ENCODE data around the gene RPS6KL1. TPM values are rescaled to one million over a fixed set of nuclear protein-coding genes. Genes with fewer than 3 reads are reported as not detected.

RPS6KL1 gene
- total and polyA plus RNA-seq, 4 donors = 1.1 to 5.9 (median 3.8) TPM

- TF ChIP-seq MAX (IDR thresholded peaks at IDR 0.05) (no peak), YY1 (IDR thresholded peaks at IDR 0.05) (no peak), FOXA1 (IDR thresholded peaks at IDR 0.05) (no peak)
Measured at GRCh38 chr14:74963178-74963704, 40.2 kb upstream of the RPS6KL1 start (continued).

GRCh38 chr14:74962493-74962892 is 39.4 kb upstream of the RPS6KL1 start:
- Histone ChIP-seq H3K9me3 (ENCODE audit: control insufficient read depth in 4 of 4, low read length in 3 of 4) (no peaks in the 10 kb centered on the region), H3K9ac (ENCODE audit: low read depth in 1 of 2, low read length in 2 of 2) (no peak overlapping the region), H3K27me3 (ENCODE audit: control insufficient read depth in 4 of 4, insufficient read depth in 4 of 4, low read length in 3 of 4) (no peaks in the 10 kb centered on the region), H3K4me1 (ENCODE audit: control insufficient read depth in 4 of 4, insufficient read depth in 4 of 4, low read length in 3 of 4) (no peaks in the 10 kb centered on the region), H3K4me3 (ENCODE audit: low read depth in 1 of 3, low read length in 3 of 3) (no peak overlapping the region), H3K36me3 (ENCODE audit: control insufficient read depth in 4 of 4, insufficient read depth in 3 of 4, low read depth in 1 of 4, low read length in 3 of 4) (no peaks in the 10 kb centered on the region), H3K27ac (ENCODE audit: low read depth in 1 of 2, low read length in 2 of 2) (no peak overlapping the region)
- WGBS = 77% methylated on average over 8 of the region's 8 CpGs
- DNase-seq (ENCODE audit: low spot score) = no peak
- TF ChIP-seq HNF4A (conservative IDR thresholded peaks at IDR 0.05) = no peak
- TF ChIP-seq YY1 (IDR thresholded peaks at IDR 0.05) = no peak
- TF ChIP-seq ZBTB33 (IDR thresholded peaks at IDR 0.05) = no peak
- no peak for TF ChIP-seq MAX (IDR thresholded peaks at IDR 0.05)
- TF ChIP-seq HNF4G (IDR thresholded peaks at IDR 0.05) = no peak

GRCh38 chr14:74962046-74962445 is 39.0 kb upstream of the RPS6KL1 start:
- 73% methylated on average over 11 of the region's 11 CpGs for WGBS
- Histone ChIP-seq H3K9ac (ENCODE audit: low read depth in 1 of 2, low read length in 2 of 2) (no peak overlapping the region), H3K4me1 (ENCODE audit: control insufficient read depth in 4 of 4, insufficient read depth in 4 of 4, low read length in 3 of 4) (no peaks in the 10 kb centered on the region), H3K27ac (ENCODE audit: low read depth in 1 of 2, low read length in 2 of 2) (no peak overlapping the region), H3K4me3 (ENCODE audit: low read depth in 1 of 3, low read length in 3 of 3) (no peak overlapping the region), H3K9me3 (ENCODE audit: control insufficient read depth in 4 of 4, low read length in 3 of 4) (no peaks in the 10 kb centered on the region), H3K36me3 (ENCODE audit: control insufficient read depth in 4 of 4, insufficient read depth in 3 of 4, low read depth in 1 of 4, low read length in 3 of 4) (no peaks in the 10 kb centered on the region), H3K27me3 (ENCODE audit: control insufficient read depth in 4 of 4, insufficient read depth in 4 of 4, low read length in 3 of 4) (no peaks in the 10 kb centered on the region)
- TF ChIP-seq HNF4G (IDR thresholded peaks at IDR 0.05) (no peak), MAX (IDR thresholded peaks at IDR 0.05) (no peak), RXRA (IDR thresholded peaks at IDR 0.05) (no peak), GABPA (IDR thresholded peaks at IDR 0.05 in 1 of 2, conservative IDR thresholded peaks at IDR 0.05 in 1 of 2) (no peak), TAF1 (conservative IDR thresholded peaks at IDR 0.05) (no peak), ZBTB33 (IDR thresholded peaks at IDR 0.05) (no peak), FOXA2 (IDR thresholded peaks at IDR 0.05) (no peak), SP1 (IDR thresholded peaks at IDR 0.05) (no peak), RAD21 (IDR thresholded peaks at IDR 0.05) (no peak), ATF3 (IDR thresholded peaks at IDR 0.05) (no peak), REST (IDR thresholded peaks at IDR 0.05) (no peak), NR2F2 (IDR thresholded peaks at IDR 0.05) (no peak), FOXA1 (IDR thresholded peaks at IDR 0.05) (no peak), YY1 (IDR thresholded peaks at IDR 0.05) (no peak), JUND (IDR thresholded peaks at IDR 0.05) (no peak), HNF4A (conservative IDR thresholded peaks at IDR 0.05) (no peak), EGR1 (IDR thresholded peaks at IDR 0.05; ENCODE audit: low read depth in 2 of 2) (no peak), CTCF (IDR thresholded peaks at IDR 0.05; ENCODE audit: low read depth, low read length, missing input control) (no peak)
- DNase-seq (ENCODE audit: low spot score) = no peak
